BLaER1 (cell line): ENCODE data around the gene SRGAP2C.
"Not testable (repeated sequence)": the region's sequence is repeated elsewhere in the genome, so short reads cannot be mapped to it uniquely, and the experiment has no call there.

Experiments
- H3K27ac ChIP-seq: shearing (Covaris generic); formaldehyde crosslinking; 2 replicates; pipeline ENCODE4 v1.8.1; 2022
- H3K27me3 ChIP-seq: shearing (Covaris generic); formaldehyde crosslinking; 2 replicates; pipeline ENCODE4 v1.8.1; 2022
- H3K36me3 ChIP-seq: shearing (Covaris generic); formaldehyde crosslinking; 2 replicates; pipeline ENCODE4 v1.8.1; 2022
- H3K4me1 ChIP-seq: shearing (Covaris generic); formaldehyde crosslinking; 2 replicates; pipeline ENCODE4 v1.8.1; 2022
- H3K4me2 ChIP-seq: shearing (Covaris generic); formaldehyde crosslinking; 2 replicates; pipeline ENCODE4 v1.8.1; 2022
- H3K4me3 ChIP-seq: shearing (Covaris generic); formaldehyde crosslinking; 2 replicates; pipeline ENCODE4 v1.8.1; 2022
- H3K9ac ChIP-seq: shearing (Covaris generic); formaldehyde crosslinking; 2 replicates; pipeline ENCODE4 v1.8.1; 2022
- H3K9me3 ChIP-seq: shearing (Covaris generic); formaldehyde crosslinking; 2 replicates; pipeline ENCODE4 v1.8.1; 2022
- H4K20me1 ChIP-seq: shearing (Covaris generic); formaldehyde crosslinking; 2 replicates; pipeline ENCODE4 v1.8.1; 2022
- Cebpa-rat ChIP-seq: shearing (Covaris generic); IDR thresholded peaks from 2 replicates; pipeline ENCODE4 v1.8.1; 2022

The SRGAP2C gene

GRCh38 chr1:121400541-121401310, 216.0 kb downstream of the SRGAP2C start:
- not testable (repeated sequence) for H3K4me2 ChIP-seq, H3K4me1 ChIP-seq, H3K4me3 ChIP-seq, H3K27ac ChIP-seq, H3K9me3 ChIP-seq, H3K36me3 ChIP-seq, H3K9ac ChIP-seq
- Histone ChIP-seq H4K20me1 (peaks cover 12% of the 10 kb centered on the region; the same call in 1 of the 2 replicates), H3K27me3 (peaks cover 19% of the 10 kb centered on the region)

- not testable (repeated sequence) for H3K4me2 ChIP-seq, H4K20me1 ChIP-seq, H3K36me3 ChIP-seq, H3K9me3 ChIP-seq, H3K4me1 ChIP-seq, H3K27ac ChIP-seq, H3K9ac ChIP-seq, H3K4me3 ChIP-seq
- H3K27me3 ChIP-seq = peaks cover 12% of the 10 kb centered on the region
These were observed 216.7 kb downstream of the SRGAP2C start for GRCh38 chr1:121401375-121401955.

GRCh38 chr1:121403254-121403653, 218.5 kb downstream of the SRGAP2C start:
- not testable (repeated sequence) for H3K27me3 ChIP-seq, H3K9me3 ChIP-seq, H3K4me3 ChIP-seq, H3K36me3 ChIP-seq, H3K4me1 ChIP-seq, H4K20me1 ChIP-seq, H3K27ac ChIP-seq, H3K9ac ChIP-seq, H3K4me2 ChIP-seq

- no peak for TF ChIP-seq Cebpa-rat
- H3K4me3 ChIP-seq = no peak overlapping the region
- H3K36me3 ChIP-seq = no peaks in the 10 kb centered on the region
- H4K20me1 ChIP-seq = no peaks in the 10 kb centered on the region
- no peak overlapping the region for H3K27ac ChIP-seq
- H3K9ac ChIP-seq = no peak overlapping the region
- no peak overlapping the region for H3K4me2 ChIP-seq
- H3K4me1 ChIP-seq = no peaks in the 10 kb centered on the region
- H3K27me3 ChIP-seq = no peaks in the 10 kb centered on the region
- H3K9me3 ChIP-seq = no peaks in the 10 kb centered on the region
These were observed 223.6 kb downstream of the SRGAP2C start for GRCh38 chr1:121408354-121408753.

- no peak overlapping the region for H3K9ac ChIP-seq
- H3K4me2 ChIP-seq = no peak overlapping the region
- H4K20me1 ChIP-seq = no peaks in the 10 kb centered on the region
- H3K27me3 ChIP-seq = no peaks in the 10 kb centered on the region
- no peak overlapping the region for H3K4me3 ChIP-seq
- no peak overlapping the region for H3K27ac ChIP-seq
- no peaks in the 10 kb centered on the region for H3K9me3 ChIP-seq
- no peaks in the 10 kb centered on the region for H3K36me3 ChIP-seq
- peak; percentile 77; the same call in 1 of the 2 replicates for TF ChIP-seq Cebpa-rat
- H3K4me1 ChIP-seq = no peaks in the 10 kb centered on the region
These were observed 229.0 kb downstream of the SRGAP2C start for GRCh38 chr1:121413821-121414220.

- Histone ChIP-seq H3K9ac (no peak overlapping the region), H3K4me1 (no peaks in the 10 kb centered on the region), H3K4me3 (no peak overlapping the region), H3K9me3 (no peaks in the 10 kb centered on the region), H3K27ac (no peak overlapping the region), H4K20me1 (no peaks in the 10 kb centered on the region), H3K4me2 (no peak overlapping the region), H3K27me3 (no peaks in the 10 kb centered on the region), H3K36me3 (no peaks in the 10 kb centered on the region)
- no peak for TF ChIP-seq Cebpa-rat
These were observed 230.1 kb downstream of the SRGAP2C start for GRCh38 chr1:121414905-121415304.

- Histone ChIP-seq H3K4me3 (no peak overlapping the region), H3K9ac (no peak overlapping the region), H4K20me1 (no peaks in the 10 kb centered on the region), H3K27me3 (no peaks in the 10 kb centered on the region), H3K36me3 (no peaks in the 10 kb centered on the region), H3K9me3 (no peaks in the 10 kb centered on the region), H3K4me2 (no peak overlapping the region), H3K4me1 (no peaks in the 10 kb centered on the region), H3K27ac (no peak overlapping the region)
- no peak for TF ChIP-seq Cebpa-rat
These were observed 232.6 kb downstream of the SRGAP2C start for GRCh38 chr1:121417325-121417923.

- no peak overlapping the region for H3K4me3 ChIP-seq
- H3K36me3 ChIP-seq = no peaks in the 10 kb centered on the region
- H3K9ac ChIP-seq = no peak overlapping the region
- H3K4me1 ChIP-seq = no peaks in the 10 kb centered on the region
- H4K20me1 ChIP-seq = no peaks in the 10 kb centered on the region
- no peak overlapping the region for H3K27ac ChIP-seq
- no peaks in the 10 kb centered on the region for H3K9me3 ChIP-seq
- H3K4me2 ChIP-seq = no peak overlapping the region
- no peaks in the 10 kb centered on the region for H3K27me3 ChIP-seq
- TF ChIP-seq Cebpa-rat = no peak
These were observed 233.7 kb downstream of the SRGAP2C start for GRCh38 chr1:121418369-121419049.

GRCh38 chr1:121419050-121419615, 234.4 kb downstream of the SRGAP2C start:
- not testable (repeated sequence) for H3K9me3 ChIP-seq, H3K4me3 ChIP-seq, H4K20me1 ChIP-seq, H3K4me2 ChIP-seq, H3K9ac ChIP-seq, H3K36me3 ChIP-seq, H3K27me3 ChIP-seq, H3K27ac ChIP-seq, H3K4me1 ChIP-seq

- not testable (repeated sequence) for H3K9me3 ChIP-seq, H4K20me1 ChIP-seq, H3K4me1 ChIP-seq, H3K9ac ChIP-seq, H3K27me3 ChIP-seq, H3K27ac ChIP-seq, H3K4me3 ChIP-seq, H3K36me3 ChIP-seq, H3K4me2 ChIP-seq
These were observed 236.7 kb downstream of the SRGAP2C start for GRCh38 chr1:121421490-121421889.

- not testable (repeated sequence) for H3K9ac ChIP-seq, H3K9me3 ChIP-seq, H4K20me1 ChIP-seq, H3K4me3 ChIP-seq, H3K4me2 ChIP-seq, H3K4me1 ChIP-seq, H3K36me3 ChIP-seq, H3K27ac ChIP-seq, H3K27me3 ChIP-seq
These were observed 239.2 kb downstream of the SRGAP2C start for GRCh38 chr1:121423956-121424355.

- H3K36me3 ChIP-seq, H3K4me1 ChIP-seq, H3K27ac ChIP-seq, H3K9me3 ChIP-seq, H3K9ac ChIP-seq, H3K27me3 ChIP-seq, H3K4me3 ChIP-seq, H3K4me2 ChIP-seq, H4K20me1 ChIP-seq: not testable (repeated sequence)
These were observed 248.7 kb downstream of the SRGAP2C start for GRCh38 chr1:121433517-121433916.

GRCh38 chr1:121438862-121439261, 254.1 kb downstream of the SRGAP2C start:
- not testable (repeated sequence) for H3K9me3 ChIP-seq, H4K20me1 ChIP-seq, H3K36me3 ChIP-seq, H3K27ac ChIP-seq, H3K4me3 ChIP-seq, H3K4me1 ChIP-seq, H3K27me3 ChIP-seq, H3K9ac ChIP-seq, H3K4me2 ChIP-seq
